Measurements from ENCODE around the gene ELL2. TPM values are rescaled to one million over a fixed set of nuclear protein-coding genes. Genes with fewer than 3 reads are reported as not detected.

The ELL2 gene
- polyA plus RNA-seq, 1 donor from 2014 or later, result 1.4 TPM

DNA sequence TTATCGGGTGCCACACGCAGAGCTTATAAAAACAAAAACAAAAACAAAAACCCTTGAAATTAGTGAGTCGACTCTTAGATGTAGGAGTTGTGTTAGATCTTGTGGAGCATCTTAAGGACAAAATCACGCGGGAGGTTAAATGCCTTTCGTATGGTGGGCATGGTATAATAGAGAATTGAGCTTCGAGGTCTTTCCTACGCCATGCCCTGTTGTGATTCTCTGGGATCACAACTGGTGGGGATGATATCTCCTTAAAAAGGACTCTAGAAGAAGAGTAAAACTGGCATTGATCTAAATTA, 773 bp upstream of the ELL2 start:
- H2AFZ ChIP-seq (ENCODE audit: low read depth, low read length), result no peak overlapping the region
- H3K27me3 ChIP-seq (ENCODE audit: insufficient read depth, low read depth, low read length), result peaks cover 17% of the 10 kb centered on the region
- no peak overlapping the region for H3K9ac ChIP-seq (ENCODE audit: low read length)
- H4K20me1 ChIP-seq (ENCODE audit: insufficient read depth), result no peaks in the 10 kb centered on the region
- H3K4me3 ChIP-seq (ENCODE audit: low read length), result peak overlapping the region; percentile 82
- H3K9me3 ChIP-seq (ENCODE audit: low read length), result no peaks in the 10 kb centered on the region
- TF ChIP-seq, protein P1, sequence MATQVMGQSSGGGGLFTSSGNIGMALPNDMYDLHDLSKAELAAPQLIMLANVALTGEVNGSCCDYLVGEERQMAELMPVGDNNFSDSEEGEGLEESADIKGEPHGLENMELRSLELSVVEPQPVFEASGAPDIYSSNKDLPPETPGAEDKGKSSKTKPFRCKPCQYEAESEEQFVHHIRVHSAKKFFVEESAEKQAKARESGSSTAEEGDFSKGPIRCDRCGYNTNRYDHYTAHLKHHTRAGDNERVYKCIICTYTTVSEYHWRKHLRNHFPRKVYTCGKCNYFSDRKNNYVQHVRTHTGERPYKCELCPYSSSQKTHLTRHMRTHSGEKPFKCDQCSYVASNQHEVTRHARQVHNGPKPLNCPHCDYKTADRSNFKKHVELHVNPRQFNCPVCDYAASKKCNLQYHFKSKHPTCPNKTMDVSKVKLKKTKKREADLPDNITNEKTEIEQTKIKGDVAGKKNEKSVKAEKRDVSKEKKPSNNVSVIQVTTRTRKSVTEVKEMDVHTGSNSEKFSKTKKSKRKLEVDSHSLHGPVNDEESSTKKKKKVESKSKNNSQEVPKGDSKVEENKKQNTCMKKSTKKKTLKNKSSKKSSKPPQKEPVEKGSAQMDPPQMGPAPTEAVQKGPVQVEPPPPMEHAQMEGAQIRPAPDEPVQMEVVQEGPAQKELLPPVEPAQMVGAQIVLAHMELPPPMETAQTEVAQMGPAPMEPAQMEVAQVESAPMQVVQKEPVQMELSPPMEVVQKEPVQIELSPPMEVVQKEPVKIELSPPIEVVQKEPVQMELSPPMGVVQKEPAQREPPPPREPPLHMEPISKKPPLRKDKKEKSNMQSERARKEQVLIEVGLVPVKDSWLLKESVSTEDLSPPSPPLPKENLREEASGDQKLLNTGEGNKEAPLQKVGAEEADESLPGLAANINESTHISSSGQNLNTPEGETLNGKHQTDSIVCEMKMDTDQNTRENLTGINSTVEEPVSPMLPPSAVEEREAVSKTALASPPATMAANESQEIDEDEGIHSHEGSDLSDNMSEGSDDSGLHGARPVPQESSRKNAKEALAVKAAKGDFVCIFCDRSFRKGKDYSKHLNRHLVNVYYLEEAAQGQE (IDR thresholded peaks at IDR 0.05; ENCODE audit: borderline replicate concordance), result no peak
- TF ChIP-seq, protein P2, sequence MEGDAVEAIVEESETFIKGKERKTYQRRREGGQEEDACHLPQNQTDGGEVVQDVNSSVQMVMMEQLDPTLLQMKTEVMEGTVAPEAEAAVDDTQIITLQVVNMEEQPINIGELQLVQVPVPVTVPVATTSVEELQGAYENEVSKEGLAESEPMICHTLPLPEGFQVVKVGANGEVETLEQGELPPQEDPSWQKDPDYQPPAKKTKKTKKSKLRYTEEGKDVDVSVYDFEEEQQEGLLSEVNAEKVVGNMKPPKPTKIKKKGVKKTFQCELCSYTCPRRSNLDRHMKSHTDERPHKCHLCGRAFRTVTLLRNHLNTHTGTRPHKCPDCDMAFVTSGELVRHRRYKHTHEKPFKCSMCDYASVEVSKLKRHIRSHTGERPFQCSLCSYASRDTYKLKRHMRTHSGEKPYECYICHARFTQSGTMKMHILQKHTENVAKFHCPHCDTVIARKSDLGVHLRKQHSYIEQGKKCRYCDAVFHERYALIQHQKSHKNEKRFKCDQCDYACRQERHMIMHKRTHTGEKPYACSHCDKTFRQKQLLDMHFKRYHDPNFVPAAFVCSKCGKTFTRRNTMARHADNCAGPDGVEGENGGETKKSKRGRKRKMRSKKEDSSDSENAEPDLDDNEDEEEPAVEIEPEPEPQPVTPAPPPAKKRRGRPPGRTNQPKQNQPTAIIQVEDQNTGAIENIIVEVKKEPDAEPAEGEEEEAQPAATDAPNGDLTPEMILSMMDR (IDR thresholded peaks at IDR 0.05; ENCODE audit: poor library complexity, severe bottlenecking), result no peak
- TF ChIP-seq TAF1 (IDR thresholded peaks at IDR 0.05; ENCODE audit: low read depth) (no peak), EZH2 (IDR thresholded peaks at IDR 0.05; ENCODE audit: borderline replicate concordance, insufficient read depth, low read length, poor library complexity, severe bottlenecking) (no peak), POLR2AphosphoS5 (IDR thresholded peaks at IDR 0.05) (no peak), RAD21 (conservative IDR thresholded peaks at IDR 0.05) (no peak), SMC3 (conservative IDR thresholded peaks at IDR 0.05; ENCODE audit: poor library complexity) (no peak), EP300 (conservative IDR thresholded peaks at IDR 0.05; ENCODE audit: poor library complexity, severe bottlenecking) (no peak), MXI1 (conservative IDR thresholded peaks at IDR 0.05; ENCODE audit: poor library complexity, severe bottlenecking) (no peak)
- H3K79me2 ChIP-seq (replicated peaks; ENCODE audit: insufficient read depth, low read length), result peaks cover 5% of the 10 kb centered on the region
- no peak overlapping the region for H3K27ac ChIP-seq (ENCODE audit: low read length)
- H3F3A ChIP-seq (ENCODE audit: insufficient read depth, low read length, poor library complexity, severe bottlenecking), result no peaks in the 10 kb centered on the region
- no peaks in the 10 kb centered on the region for H3K36me3 ChIP-seq (ENCODE audit: insufficient read depth, low read length)
- no peaks in the 10 kb centered on the region for H3K9me2 ChIP-seq (ENCODE audit: insufficient read depth, low read length)
- no peak overlapping the region for H3K4me2 ChIP-seq (ENCODE audit: low read length)

DNA sequence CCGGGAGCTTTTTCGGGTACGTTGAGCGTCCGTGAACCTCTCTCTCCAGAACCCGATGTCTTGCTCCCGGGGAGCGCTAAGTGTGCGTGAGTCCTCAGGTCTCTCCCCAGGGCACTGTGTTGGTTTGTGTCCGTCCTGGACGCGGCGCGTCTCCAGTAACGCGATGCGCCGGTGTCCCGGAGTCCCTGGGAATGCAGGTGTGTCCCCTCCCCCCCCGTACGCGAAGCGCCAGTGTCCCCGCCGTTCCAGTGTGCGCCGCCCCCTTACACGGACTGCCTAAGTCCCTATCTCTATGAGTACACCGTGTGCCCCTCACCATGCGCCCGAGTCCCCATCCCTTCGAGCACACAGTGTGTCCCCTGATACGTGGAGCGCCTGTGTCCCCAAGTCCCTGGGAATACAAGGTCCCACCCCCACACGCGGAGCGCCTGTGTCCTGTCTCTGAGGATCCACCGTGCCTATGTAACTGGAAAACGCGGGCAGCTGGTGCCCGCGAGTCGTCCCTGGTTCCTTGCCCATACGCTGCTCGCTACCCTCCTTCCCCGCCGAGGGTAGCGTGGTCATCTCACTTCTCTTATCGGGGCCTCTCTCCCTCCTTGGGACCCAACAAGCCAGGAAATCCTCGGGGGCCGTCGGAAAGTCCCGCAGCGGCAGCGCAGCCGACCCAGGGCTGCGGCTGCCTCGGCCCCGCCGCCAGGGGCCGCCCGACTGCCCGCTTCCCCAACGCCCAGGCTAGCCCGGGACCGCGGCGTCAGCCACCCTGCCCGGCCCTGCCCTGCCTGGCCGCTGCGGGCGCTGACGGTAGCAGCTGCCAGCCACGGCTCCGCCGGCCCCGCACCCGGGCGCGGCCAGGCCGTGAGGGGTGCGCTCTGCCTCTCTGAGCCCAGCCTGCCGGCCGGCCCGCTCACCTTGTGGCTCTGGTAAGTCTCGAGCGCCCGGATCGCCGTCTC, 709 bp downstream of the ELL2 start:
- no peaks in the 10 kb centered on the region for H3K9me3 ChIP-seq (ENCODE audit: low read length)
- H3K36me3 ChIP-seq (ENCODE audit: insufficient read depth, low read length), result no peaks in the 10 kb centered on the region
- H3K4me3 ChIP-seq (ENCODE audit: low read length), result peak overlapping the region; percentile 82
- peaks cover 8% of the 10 kb centered on the region for H3K79me2 ChIP-seq (replicated peaks; ENCODE audit: insufficient read depth, low read length)
- peak; percentile 56 for TF ChIP-seq RAD21 (conservative IDR thresholded peaks at IDR 0.05)
- TF ChIP-seq, protein P1 (IDR thresholded peaks at IDR 0.05; ENCODE audit: borderline replicate concordance), result no peak
- TF ChIP-seq EP300 (conservative IDR thresholded peaks at IDR 0.05; ENCODE audit: poor library complexity, severe bottlenecking), result peak; percentile 33
- TF ChIP-seq MXI1 (conservative IDR thresholded peaks at IDR 0.05; ENCODE audit: poor library complexity, severe bottlenecking), result peak; percentile 21
- peak; percentile 65 for TF ChIP-seq SMC3 (conservative IDR thresholded peaks at IDR 0.05; ENCODE audit: poor library complexity)
- TF ChIP-seq POLR2AphosphoS5 (IDR thresholded peaks at IDR 0.05), result no peak
- TF ChIP-seq, protein P2 (IDR thresholded peaks at IDR 0.05; ENCODE audit: poor library complexity, severe bottlenecking), result peak; percentile 89
- TF ChIP-seq EZH2 (IDR thresholded peaks at IDR 0.05; ENCODE audit: borderline replicate concordance, insufficient read depth, low read length, poor library complexity, severe bottlenecking), result no peak
- no peak for TF ChIP-seq TAF1 (IDR thresholded peaks at IDR 0.05; ENCODE audit: low read depth)
- peak overlapping the region; percentile 76 for H3K4me2 ChIP-seq (ENCODE audit: low read length)
- peaks cover 17% of the 10 kb centered on the region for H3K27me3 ChIP-seq (ENCODE audit: insufficient read depth, low read depth, low read length)
- H3F3A ChIP-seq (ENCODE audit: insufficient read depth, low read length, poor library complexity, severe bottlenecking), result no peaks in the 10 kb centered on the region
- H3K27ac ChIP-seq (ENCODE audit: low read length), result no peak overlapping the region
- H3K9ac ChIP-seq (ENCODE audit: low read length), result peak overlapping the region; percentile 64
- H2AFZ ChIP-seq (ENCODE audit: low read depth, low read length), result peak overlapping the region; percentile 62
- H4K20me1 ChIP-seq (ENCODE audit: insufficient read depth), result no peaks in the 10 kb centered on the region
- no peaks in the 10 kb centered on the region for H3K9me2 ChIP-seq (ENCODE audit: insufficient read depth, low read length)

All from neural cell (in vitro differentiated cells).